GM12801 (cell line): ENCODE results near the gene BPTF.

Experiments used
- TF ChIP-seq, protein P1 (sequence below): IDR thresholded peaks from one replicate; pipeline ENCODE4 v1.5.1; 2011; ENCODE audit warnings: control low read depth; ENCODE audit not compliant: insufficient read length; ENCODE audit errors: extremely low read depth

Gene BPTF

DNA sequence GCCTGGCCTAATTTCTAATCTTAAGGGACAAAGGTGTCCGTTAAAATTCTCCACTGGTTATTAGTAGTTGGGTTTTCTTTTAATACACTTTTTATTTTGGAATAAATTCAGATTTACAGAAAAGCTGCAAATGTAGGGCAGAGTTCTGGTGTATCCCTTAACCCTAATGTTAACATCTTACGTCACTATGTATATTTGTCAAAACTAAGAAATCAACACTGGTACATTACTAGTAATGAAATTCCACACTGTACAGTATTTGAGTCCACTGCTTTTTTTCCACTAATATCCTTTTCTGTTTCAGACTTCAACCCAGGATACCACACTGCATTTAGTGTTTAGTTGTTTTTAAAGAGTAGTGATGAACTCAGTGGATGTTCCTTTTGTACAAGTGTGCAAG, 191.5 kb downstream of the BPTF start:
- TF ChIP-seq, protein P1, sequence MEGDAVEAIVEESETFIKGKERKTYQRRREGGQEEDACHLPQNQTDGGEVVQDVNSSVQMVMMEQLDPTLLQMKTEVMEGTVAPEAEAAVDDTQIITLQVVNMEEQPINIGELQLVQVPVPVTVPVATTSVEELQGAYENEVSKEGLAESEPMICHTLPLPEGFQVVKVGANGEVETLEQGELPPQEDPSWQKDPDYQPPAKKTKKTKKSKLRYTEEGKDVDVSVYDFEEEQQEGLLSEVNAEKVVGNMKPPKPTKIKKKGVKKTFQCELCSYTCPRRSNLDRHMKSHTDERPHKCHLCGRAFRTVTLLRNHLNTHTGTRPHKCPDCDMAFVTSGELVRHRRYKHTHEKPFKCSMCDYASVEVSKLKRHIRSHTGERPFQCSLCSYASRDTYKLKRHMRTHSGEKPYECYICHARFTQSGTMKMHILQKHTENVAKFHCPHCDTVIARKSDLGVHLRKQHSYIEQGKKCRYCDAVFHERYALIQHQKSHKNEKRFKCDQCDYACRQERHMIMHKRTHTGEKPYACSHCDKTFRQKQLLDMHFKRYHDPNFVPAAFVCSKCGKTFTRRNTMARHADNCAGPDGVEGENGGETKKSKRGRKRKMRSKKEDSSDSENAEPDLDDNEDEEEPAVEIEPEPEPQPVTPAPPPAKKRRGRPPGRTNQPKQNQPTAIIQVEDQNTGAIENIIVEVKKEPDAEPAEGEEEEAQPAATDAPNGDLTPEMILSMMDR, result no peak

DNA sequence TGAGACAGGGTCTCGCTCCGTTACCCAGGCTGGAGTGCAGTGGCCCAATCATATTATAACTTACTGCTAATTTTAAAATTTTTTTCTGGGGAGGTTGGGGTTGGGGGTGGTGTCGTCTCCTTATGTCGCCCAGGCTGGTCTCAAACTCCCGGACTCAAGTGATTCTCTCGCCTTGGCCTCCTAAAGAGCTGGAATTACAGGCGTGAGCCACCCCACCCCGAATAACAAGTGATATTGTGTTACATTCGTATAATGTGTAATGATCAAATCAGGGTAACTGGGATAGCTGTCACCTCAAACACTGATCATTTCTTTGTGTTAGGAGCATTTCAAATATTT, 194.0 kb downstream of the BPTF start:
- TF ChIP-seq, protein P1, result no peak

DNA sequence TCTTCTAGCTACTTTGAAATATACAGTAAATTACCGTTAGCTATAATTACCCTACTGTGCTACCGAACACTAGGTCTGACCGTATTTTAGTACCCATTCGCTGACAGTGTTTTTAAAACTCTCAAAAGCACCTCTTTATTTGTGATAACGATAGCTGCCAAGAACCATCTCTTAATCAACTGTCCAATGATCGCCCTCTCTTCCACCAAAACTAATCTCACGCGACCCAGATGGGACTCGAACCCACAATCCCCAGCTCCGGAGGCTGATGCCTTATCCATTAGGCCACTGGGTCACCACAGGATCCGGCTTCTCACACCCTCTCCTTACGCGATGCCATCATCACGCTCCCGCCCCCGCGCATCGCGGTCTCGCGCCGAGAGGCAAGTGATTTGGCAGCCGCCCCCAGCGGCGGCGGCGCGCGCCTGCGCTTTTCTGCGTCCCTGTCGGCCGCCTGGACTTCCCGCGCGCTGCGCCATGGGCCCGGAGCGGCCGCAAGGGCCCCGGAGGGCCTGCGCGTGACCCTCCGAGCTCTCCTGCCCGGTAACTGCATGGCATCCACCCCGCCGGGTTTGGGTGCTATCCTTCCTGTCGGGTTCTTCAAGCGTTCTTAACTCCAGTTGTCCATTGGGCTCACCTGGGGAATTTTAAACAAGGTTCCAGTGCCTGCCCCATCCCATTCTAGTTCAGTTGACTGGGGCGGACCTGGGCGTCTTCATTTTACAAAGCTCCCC, 194.5 kb downstream of the BPTF start:
- TF ChIP-seq, protein P1, result no peak

DNA sequence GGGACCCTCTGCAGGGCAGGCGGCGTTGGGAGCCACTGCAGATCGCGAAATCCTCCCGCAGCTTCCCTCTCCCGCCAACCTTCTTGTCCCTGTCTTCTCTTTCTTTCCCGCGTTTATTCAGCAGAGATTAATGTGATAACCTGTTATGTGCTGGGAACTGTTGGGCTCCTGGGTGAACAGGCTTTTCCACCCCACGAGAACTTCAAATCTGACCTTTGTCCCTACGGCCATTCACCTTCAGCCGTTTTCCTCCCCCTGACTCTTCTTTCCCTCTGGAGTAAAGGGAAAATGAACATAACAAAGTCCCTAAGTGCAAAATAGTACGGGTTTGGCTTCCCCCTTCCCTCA, 195.1 kb downstream of the BPTF start:
- TF ChIP-seq, protein P1, result no peak

DNA sequence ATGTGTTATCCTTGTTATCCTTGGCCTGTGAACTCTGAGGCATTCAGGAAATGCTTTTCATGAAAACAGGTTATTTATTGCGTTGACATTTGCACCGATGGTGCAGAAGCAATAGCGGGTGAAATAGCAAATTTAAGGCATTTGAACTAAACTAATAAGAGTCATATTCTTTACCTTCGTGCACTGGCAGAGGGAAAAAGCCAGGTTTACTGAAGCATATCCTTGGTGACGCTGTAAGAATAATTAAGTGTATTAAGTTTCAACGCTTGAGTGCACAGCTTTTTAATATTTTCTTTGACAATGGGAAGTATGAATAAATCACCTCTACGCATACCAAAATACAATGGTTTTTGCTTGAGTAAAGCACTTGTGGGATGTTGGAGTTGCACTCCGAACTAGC, 196.7 kb downstream of the BPTF start:
- TF ChIP-seq, protein P1, result no peak

DNA sequence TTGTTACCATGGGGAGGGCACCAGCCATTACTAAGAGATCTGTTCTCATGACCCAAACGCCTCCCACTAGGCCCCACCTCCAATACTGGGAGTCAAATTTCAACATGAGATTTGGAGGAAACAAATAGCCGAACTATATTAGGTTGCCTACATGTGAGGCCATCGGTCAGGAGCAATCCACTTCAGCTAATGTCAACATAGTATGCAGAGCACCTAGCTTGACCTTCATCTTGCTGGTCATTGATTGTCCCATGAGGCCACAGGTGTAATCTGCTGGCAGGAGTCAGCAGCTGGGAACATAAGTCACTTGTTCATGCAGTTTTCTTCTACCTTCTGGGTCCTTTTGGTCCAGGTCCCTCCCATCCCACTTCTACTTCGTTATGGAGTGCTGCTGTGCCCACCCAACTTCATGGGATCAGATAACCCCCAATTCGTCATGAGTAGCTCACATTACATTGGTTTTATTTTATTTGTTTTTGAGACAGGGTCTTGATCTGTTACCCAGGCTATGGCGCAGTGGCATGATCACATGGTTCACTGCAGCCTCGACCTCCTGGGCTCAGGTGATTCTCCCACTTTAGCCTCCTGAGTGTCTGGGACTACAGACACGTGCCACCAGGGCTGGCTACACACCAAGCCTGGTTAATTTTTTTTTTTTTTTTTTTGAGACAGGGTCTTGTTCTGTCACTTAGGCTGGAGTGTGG, 204.4 kb downstream of the BPTF start:
- TF ChIP-seq, protein P1, result no peak
